IMR-90 (cell line): ENCODE results near the gene PLD6. TPM values are rescaled to one million over a fixed set of nuclear protein-coding genes. Genes with fewer than 3 reads are reported as not detected.

ENCODE experiments used
- ATAC-seq: fragments of 200-7000 bp; cut with Tn5 transposase; 2 replicates; pipeline ENCODE4 v1.9.1; 2020; ENCODE audit warnings: low read depth, mild to moderate bottlenecking, moderate library complexity
- BruUV-seq: library from RNA; stranded (reverse); fragments of 400-500 nt; replicated peaks from 2 replicates; lab custom pipeline; 2021; lab: Mats Ljungman, UMichigan
- CTCF ChIA-PET: fragments of 300-600 bp; formaldehyde crosslinking; extraction: SDS; loops from one replicate; lab custom pipeline; 2021; ENCODE audit warnings: antibody characterized with exemption; lab: Yijun Ruan, JAX
- POLR2A ChIA-PET: fragments of 300-600 bp; sonication (Branson Sonifier 250); formaldehyde crosslinking; loops from one replicate; lab custom pipeline; 2022; ENCODE audit warnings: antibody characterized with exemption; ENCODE audit not compliant: unreplicated experiment; lab: Charles Lee
- DNase-seq: peaks from one replicate; pipeline ENCODE4 v3.0.0; 2013
- H2AFZ ChIP-seq: replicated peaks from 2 replicates; pipeline ENCODE3; 2013; ENCODE audit warnings: low read length, mild to moderate bottlenecking; ENCODE audit not compliant: poor library complexity
- H2AK5ac ChIP-seq: 2 replicates; pipeline ENCODE4 v1.6.1; 2013; ENCODE audit warnings: low read depth, low read length, inconsistent platforms
- H2AK9ac ChIP-seq: replicated peaks from 2 replicates; pipeline ENCODE3; 2013; ENCODE audit warnings: mild to moderate bottlenecking, low read depth, low read length, moderate library complexity; ENCODE audit not compliant: poor library complexity
- H2BK120ac ChIP-seq: 2 replicates; pipeline ENCODE4 v1.6.1; 2013; ENCODE audit warnings: low read depth, low read length, inconsistent platforms
- H2BK15ac ChIP-seq: 3 replicates; pipeline ENCODE4 v1.6.1; 2013; ENCODE audit warnings: low read depth, low read length, inconsistent platforms
- H2BK20ac ChIP-seq: 2 replicates; pipeline ENCODE4 v1.6.1; 2013; ENCODE audit warnings: low read depth, mild to moderate bottlenecking, inconsistent platforms, low read length, moderate library complexity
- H2BK5ac ChIP-seq: 2 replicates; pipeline ENCODE4 v1.6.1; 2013; ENCODE audit warnings: mild to moderate bottlenecking, low read depth, low read length, inconsistent platforms; ENCODE audit not compliant: poor library complexity, severe bottlenecking
- H3K14ac ChIP-seq: replicated peaks from 2 replicates; pipeline ENCODE4 v1.6.1; 2013; ENCODE audit warnings: low read depth, low read length, inconsistent platforms
- H3K18ac ChIP-seq: 2 replicates; pipeline ENCODE4 v1.6.1; 2013; ENCODE audit warnings: low read depth, low read length, control low read depth
- H3K23ac ChIP-seq: 2 replicates; pipeline ENCODE4 v1.6.1; 2013; ENCODE audit warnings: low read depth, low read length, inconsistent platforms
- H3K27ac ChIP-seq: 2 replicates; pipeline ENCODE4 v1.5.1; 2013; ENCODE audit warnings: mild to moderate bottlenecking, control low read depth, low read length; ENCODE audit not compliant: insufficient read depth
- H3K27me3 ChIP-seq: 2 replicates; pipeline ENCODE4 v1.6.1; 2013; ENCODE audit warnings: low read length; ENCODE audit not compliant: control insufficient read depth, insufficient read depth
- H3K36me3 ChIP-seq: 2 replicates; pipeline ENCODE4 v1.6.1; 2013; ENCODE audit warnings: low read length, mixed read lengths; ENCODE audit not compliant: control insufficient read depth, insufficient read depth
- H3K4ac ChIP-seq: 2 replicates; pipeline ENCODE4 v1.6.1; 2013; ENCODE audit warnings: low read depth, low read length, inconsistent platforms
- H3K4me1 ChIP-seq: 2 replicates; pipeline ENCODE4 v1.6.1; 2013; ENCODE audit warnings: low read length, mixed read lengths; ENCODE audit not compliant: control insufficient read depth, insufficient read depth
- H3K4me2 ChIP-seq: 2 replicates; pipeline ENCODE4 v1.6.1; 2013; ENCODE audit warnings: low read depth, mild to moderate bottlenecking, control low read depth, low read length, moderate library complexity
- H3K4me3 ChIP-seq: 2 replicates; pipeline ENCODE4 v1.5.1; 2013; ENCODE audit warnings: low read depth, mild to moderate bottlenecking, control low read depth, low read length, moderate library complexity; ENCODE audit not compliant: insufficient read depth
- H3K56ac ChIP-seq: 2 replicates; pipeline ENCODE4 v1.6.1; 2013; ENCODE audit warnings: low read length, inconsistent platforms; ENCODE audit not compliant: insufficient read depth; ENCODE audit errors: extremely low read depth
- H3K79me1 ChIP-seq, 2 experiments: 2 replicates each; pipeline ENCODE4 v1.6.1; 2013; ENCODE audit warnings: low read length in 2 of 2, inconsistent platforms in 1 of 2, low read depth in 1 of 2
- H3K9ac ChIP-seq: 2 replicates; pipeline ENCODE4 v1.6.1; 2013; ENCODE audit warnings: low read depth, low read length, control low read depth
- H3K9me1 ChIP-seq: 2 replicates; pipeline ENCODE4 v1.6.1; 2013; ENCODE audit warnings: low read length, inconsistent platforms; ENCODE audit not compliant: insufficient read depth
- H3K9me3 ChIP-seq: 2 replicates; pipeline ENCODE4 v1.6.1; 2013; ENCODE audit warnings: low read length; ENCODE audit not compliant: control insufficient read depth, insufficient read depth
- H4K20me1 ChIP-seq: 2 replicates; pipeline ENCODE4 v1.6.1; 2013; ENCODE audit warnings: low read length, inconsistent platforms; ENCODE audit not compliant: insufficient read depth
- H4K5ac ChIP-seq: 2 replicates; pipeline ENCODE4 v1.6.1; 2013; ENCODE audit warnings: mild to moderate bottlenecking, low read depth, low read length, control low read depth
- H4K8ac ChIP-seq, 2 experiments: 2 replicates each; pipeline ENCODE4 v1.6.1; 2013; ENCODE audit warnings: low read depth in 2 of 2, low read length in 2 of 2, control low read depth in 1 of 2, inconsistent platforms in 1 of 2
- H4K91ac ChIP-seq: 2 replicates; pipeline ENCODE4 v1.6.1; 2013; ENCODE audit warnings: low read depth, low read length, inconsistent platforms; ENCODE audit not compliant: insufficient read depth
- CEBPB ChIP-seq: IDR thresholded peaks from 2 replicates; pipeline ENCODE4 v1.6.1; 2012; ENCODE audit warnings: low read depth, low read length, improper control_type of control experiment
- CHD1 ChIP-seq: IDR thresholded peaks from 2 replicates; pipeline ENCODE4 v1.6.1; 2012; ENCODE audit warnings: low read depth, low read length, improper control_type of control experiment
- RCOR1 ChIP-seq: IDR thresholded peaks from 2 replicates; pipeline ENCODE4 v1.6.1; 2012; ENCODE audit warnings: mild to moderate bottlenecking, low read length, improper control_type of control experiment; ENCODE audit not compliant: insufficient replicate concordance
- SMC3 ChIP-seq: fragments of 150-350 bp; IDR thresholded peaks from 2 replicates; pipeline ENCODE4 v1.6.1; 2016; ENCODE audit warnings: low read depth, mild to moderate bottlenecking, antibody characterized with exemption, low read length, moderate library complexity
- WGBS, 2 experiments: methylation state at CpG; one replicate each; pipeline versions ENCODE4 v1.1.5 to v1.1.7; 2013; ENCODE audit warnings: missing lambda C conversion rate in 2 of 2; ENCODE audit not compliant: insufficient read length in 1 of 2; ENCODE audit errors: extremely low coverage in 2 of 2; 5-methylcytosine and 5-hydroxymethylcytosine counted together
- dilution Hi-C: fragments of 300-500 bp; cut with HindIII; formaldehyde crosslinking; loops from one replicate; pipeline ENCODE4 v1.14.3; 2018; ENCODE audit warnings: low sequenced_read_pairs; ENCODE audit not compliant: unreplicated experiment
- in situ Hi-C: fragments of 300-500 bp; cut with MboI; formaldehyde crosslinking; loops from 3 replicates; pipeline ENCODE4 v1.14.3; 2019; ENCODE audit warnings: low sequenced_read_pairs, inconsistent platforms, mixed read lengths
- intact Hi-C: fragments of 100-400 bp; cut with micrococcal nuclease; formaldehyde crosslinking; loops from 2 replicates; pipeline ENCODE4 v1.10.0; 2022
- polyA plus RNA-seq, 3 experiments: library from polyadenylated mRNA; depleted of rRNA; stranded (reverse); fragments of >200 nt; gene quantifications; 2 replicates each; pipeline ENCODE4 v1.2.3, GENCODE V29; 2012; ENCODE audit warnings: low replicate concordance in 1 of 3
- total RNA-seq: library from RNA; depleted of rRNA; stranded (reverse); fragments of >200 nt; gene quantifications from 2 replicates; pipeline ENCODE4 v1.2.3, GENCODE V29; 2012
- TF ChIP-seq, protein P1 (sequence below): fragments of 150-350 bp; IDR thresholded peaks from 2 replicates; pipeline ENCODE4 v1.6.1; 2017; ENCODE audit warnings: mild to moderate bottlenecking, antibody characterized with exemption, low read length, low read depth

Gene PLD6
- total and polyA plus RNA-seq, 2 of the 4 experiments (the other 2 are of a cell fraction) = 1.1 to 1.5 TPM

DNA sequence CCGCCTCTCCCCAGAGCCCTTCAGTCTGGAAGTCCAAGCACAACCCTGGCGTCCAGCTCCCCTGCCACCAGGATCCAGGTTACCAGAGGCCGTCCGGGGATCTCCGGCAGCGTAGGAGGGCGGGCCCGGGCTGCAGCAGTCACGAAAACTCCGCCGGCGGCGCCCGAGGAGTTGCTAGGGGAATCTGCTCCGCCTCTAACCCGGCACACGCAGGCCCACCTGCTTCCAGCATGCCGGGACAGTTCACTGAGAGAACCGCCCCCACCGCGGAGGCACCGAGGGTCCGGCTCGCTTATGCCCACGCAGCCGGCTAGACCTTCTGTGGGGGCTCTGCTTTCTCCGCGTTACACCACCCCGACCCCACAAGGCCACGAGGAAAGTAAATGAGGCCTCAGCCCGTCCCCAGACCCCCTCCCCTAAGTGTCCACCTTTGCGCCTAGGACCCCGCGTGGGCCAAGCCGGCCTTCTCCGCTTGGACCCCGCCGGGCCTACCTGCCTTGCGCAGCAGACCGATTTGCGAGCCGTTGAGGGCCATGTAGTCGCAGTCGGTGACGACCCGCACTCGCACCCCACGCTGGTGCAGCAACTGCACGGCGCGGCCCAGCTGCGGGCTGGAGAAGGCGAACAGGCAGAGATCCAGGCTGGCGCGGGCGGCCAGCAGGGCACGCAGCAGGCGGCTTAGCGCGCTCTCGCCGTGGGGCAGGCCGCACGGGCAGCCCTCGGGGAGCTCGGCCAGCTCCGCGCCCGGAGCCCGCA is 587 bp downstream of the PLD6 start:
- no peaks in the 10 kb centered on the region; the same call in 1 of the 2 replicates for H4K20me1 ChIP-seq
- intact Hi-C loops = no loop called here
- dilution Hi-C loops = no loop called here
- no peak overlapping the region for H2BK20ac ChIP-seq
- no peak overlapping the region; the same call in 1 of the 2 replicates for H3K18ac ChIP-seq
- H3K9me3 ChIP-seq = no peaks in the 10 kb centered on the region
- peak overlapping the region; percentile 64 for H4K5ac ChIP-seq
- peaks cover 9% of the 10 kb centered on the region; the same call in 1 of the 2 replicates for H3K9me1 ChIP-seq
- H3K4ac ChIP-seq = peak overlapping the region; percentile 62; the same call in 1 of the 2 replicates
- ChIA-PET POLR2A (no interaction called here), CTCF (no interaction called here)
- H3K27me3 ChIP-seq = no peaks in the 10 kb centered on the region
- ATAC-seq = peak; percentile 40
- H2BK120ac ChIP-seq = peak overlapping the region; percentile 55; the same call in 1 of the 2 replicates
- TF ChIP-seq, protein P1, sequence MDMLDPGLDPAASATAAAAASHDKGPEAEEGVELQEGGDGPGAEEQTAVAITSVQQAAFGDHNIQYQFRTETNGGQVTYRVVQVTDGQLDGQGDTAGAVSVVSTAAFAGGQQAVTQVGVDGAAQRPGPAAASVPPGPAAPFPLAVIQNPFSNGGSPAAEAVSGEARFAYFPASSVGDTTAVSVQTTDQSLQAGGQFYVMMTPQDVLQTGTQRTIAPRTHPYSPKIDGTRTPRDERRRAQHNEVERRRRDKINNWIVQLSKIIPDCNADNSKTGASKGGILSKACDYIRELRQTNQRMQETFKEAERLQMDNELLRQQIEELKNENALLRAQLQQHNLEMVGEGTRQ = no peak
- TF ChIP-seq SMC3 = no peak
- no peak for TF ChIP-seq CHD1
- TF ChIP-seq RCOR1 = no peak
- TF ChIP-seq CEBPB = no peak
- no peaks in the 10 kb centered on the region; a peak in 1 of 4 replicates for H3K79me1 ChIP-seq
- peak overlapping the region; percentile 47 for H4K91ac ChIP-seq
- 16% methylated on average over 20 of the region's 70 CpGs; no CpG with 5 or more reads in 1 of the 2 experiments for WGBS, 2 experiments
- H3K56ac ChIP-seq = no peak overlapping the region
- no peak overlapping the region for H2BK15ac ChIP-seq
- no peak overlapping the region; the same call in 1 of the 2 replicates for H3K27ac ChIP-seq
- H2AK9ac ChIP-seq = peak overlapping the region; percentile 75
- H2AK5ac ChIP-seq = no peak overlapping the region
- in situ Hi-C loops = no loop called here
- H3K4me3 ChIP-seq = peak overlapping the region; percentile 39
- H3K9ac ChIP-seq = peak overlapping the region; percentile 63
- H3K14ac ChIP-seq = 0 out of 2 replicates have a peak overlapping the region, but pooled peaks have one; percentile 37
- peak; percentile 21 for DNase-seq
- H4K8ac ChIP-seq = peak overlapping the region; percentile 66 to 78; a peak in 3 of 4 replicates
- no peaks in the 10 kb centered on the region; the same call in 1 of the 2 replicates for H3K36me3 ChIP-seq
- peak overlapping the region; percentile 81 for H3K23ac ChIP-seq
- no TSS peak for BruUV-seq
- no peak overlapping the region for H2BK5ac ChIP-seq
- peak overlapping the region; percentile 85 for H2AFZ ChIP-seq
- peak overlapping the region; percentile 87 for H3K4me2 ChIP-seq
- H3K4me1 ChIP-seq = peaks cover 19% of the 10 kb centered on the region
